Measurements from ENCODE around the gene SMYD3. TPM values are rescaled to one million over a fixed set of nuclear protein-coding genes. Genes with fewer than 3 reads are reported as not detected.

The SMYD3 gene
- total and polyA plus RNA-seq, 2 of the 4 experiments (the other 2 are of a cell fraction) = 26.5 to 37.6 TPM

- H2AK9ac ChIP-seq (replicated peaks; ENCODE audit: low read depth, low read length, poor library complexity) = no peak overlapping the region
- H4K91ac ChIP-seq (ENCODE audit: insufficient read depth, low read depth, low read length) = peak overlapping the region; percentile 85
- BruUV-seq (replicated peaks) = no TSS peak
- dilution Hi-C loops (cut with HindIII; ENCODE audit: low sequenced_read_pairs, unreplicated experiment) = no loop called here
- H3K9me3 ChIP-seq (ENCODE audit: control insufficient read depth, insufficient read depth, low read length) = no peaks in the 10 kb centered on the region
- WGBS, 2 experiments (ENCODE audit: extremely low coverage in 2 of 2, insufficient read length in 1 of 2) = 0% methylated on average over 1 of the region's 9 CpGs; no CpG with 5 or more reads in 1 of the 2 experiments
- H3K9me1 ChIP-seq (ENCODE audit: insufficient read depth, low read length) = peaks cover 37% of the 10 kb centered on the region
- ChIA-PET POLR2A (ENCODE audit: unreplicated experiment) (no interaction called here), CTCF (no interaction called here)
- intact Hi-C loops (cut with micrococcal nuclease) = no loop called here
- in situ Hi-C loops (cut with MboI; ENCODE audit: low sequenced_read_pairs) = no loop called here
- no peaks in the 10 kb centered on the region for H4K20me1 ChIP-seq (ENCODE audit: insufficient read depth, low read length)
- peak overlapping the region; percentile 92 for H3K14ac ChIP-seq (replicated peaks; ENCODE audit: low read depth, low read length)
- H2AFZ ChIP-seq (replicated peaks; ENCODE audit: low read length, poor library complexity) = peak overlapping the region; percentile 57
- peak; percentile 84 for DNase-seq
- peak overlapping the region; percentile 15; the same call in 1 of the 2 replicates for H3K56ac ChIP-seq (ENCODE audit: extremely low read depth, insufficient read depth, low read length)
- H3K4ac ChIP-seq (ENCODE audit: low read depth, low read length) = peak overlapping the region; percentile 87
- TF ChIP-seq, protein P1, sequence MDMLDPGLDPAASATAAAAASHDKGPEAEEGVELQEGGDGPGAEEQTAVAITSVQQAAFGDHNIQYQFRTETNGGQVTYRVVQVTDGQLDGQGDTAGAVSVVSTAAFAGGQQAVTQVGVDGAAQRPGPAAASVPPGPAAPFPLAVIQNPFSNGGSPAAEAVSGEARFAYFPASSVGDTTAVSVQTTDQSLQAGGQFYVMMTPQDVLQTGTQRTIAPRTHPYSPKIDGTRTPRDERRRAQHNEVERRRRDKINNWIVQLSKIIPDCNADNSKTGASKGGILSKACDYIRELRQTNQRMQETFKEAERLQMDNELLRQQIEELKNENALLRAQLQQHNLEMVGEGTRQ (IDR thresholded peaks at IDR 0.05; ENCODE audit: low read depth, low read length) = no peak
- peak; percentile 56; the same call in 1 of the 2 replicates for TF ChIP-seq FOS (IDR thresholded peaks at IDR 0.05; ENCODE audit: low read depth, low read length)
- peaks cover 0 to 23% of the 10 kb centered on the region in 2 experiments; a peak in 1 of 4 replicates for H3K79me1 ChIP-seq (ENCODE audit: low read depth in 1 of 2, low read length in 2 of 2)
- H2AK5ac ChIP-seq (ENCODE audit: low read depth, low read length) = peak overlapping the region; percentile 87
- peak overlapping the region; percentile 88 for H2BK20ac ChIP-seq (ENCODE audit: low read depth, low read length)
- H3K18ac ChIP-seq (ENCODE audit: low read depth, low read length) = peak overlapping the region; percentile 91
- H2BK5ac ChIP-seq (ENCODE audit: low read depth, low read length, poor library complexity, severe bottlenecking) = peak overlapping the region; percentile 81
- peak overlapping the region; percentile 67 for H2BK15ac ChIP-seq (ENCODE audit: low read depth, low read length)
- no peak; the same call in 1 of the 2 replicates for ATAC-seq (ENCODE audit: low read depth)
- peak overlapping the region; percentile 48; the same call in 1 of the 2 replicates for H3K23ac ChIP-seq (ENCODE audit: low read depth, low read length)
- peak overlapping the region; percentile 90 for H2BK120ac ChIP-seq (ENCODE audit: low read depth, low read length)
- no peak overlapping the region for H3K4me3 ChIP-seq (ENCODE audit: insufficient read depth, low read depth, low read length)
- H3K4me2 ChIP-seq (ENCODE audit: low read depth, low read length) = peak overlapping the region; percentile 25; the same call in 1 of the 2 replicates
- no peaks in the 10 kb centered on the region for H3K36me3 ChIP-seq (ENCODE audit: control insufficient read depth, insufficient read depth, low read length)
- H3K4me1 ChIP-seq (ENCODE audit: control insufficient read depth, insufficient read depth, low read length) = peaks cover 39% of the 10 kb centered on the region
- H4K8ac ChIP-seq (ENCODE audit: low read depth in 2 of 2, low read length in 2 of 2) = peak overlapping the region; percentile 46 to 73; a peak in 3 of 4 replicates
- H4K5ac ChIP-seq (ENCODE audit: low read depth, low read length) = peak overlapping the region; percentile 91
- H3K27me3 ChIP-seq (ENCODE audit: control insufficient read depth, insufficient read depth, low read length) = no peaks in the 10 kb centered on the region
- H3K27ac ChIP-seq (ENCODE audit: insufficient read depth, low read length) = peak overlapping the region; percentile 74
- no peak overlapping the region; the same call in 1 of the 2 replicates for H3K9ac ChIP-seq (ENCODE audit: low read depth, low read length)
These were observed 647.5 kb downstream of the SMYD3 start for GRCh38 chr1:245859493-245860114.
